GM21786 (cell line): ENCODE measurements around the gene AK4.
A peak's percentile ranks its signal among the peaks of the same experiment; 100 is the strongest.
"Not testable (repeated sequence)": the region's sequence is repeated elsewhere in the genome, so short reads cannot be mapped to it uniquely, and the experiment has no call there.

Experiments
- ATAC-seq: cut with Tn5 transposase; IDR thresholded peaks from one replicate; pipeline ENCODE4 v1.9.1; 2021; ENCODE audit not compliant: unreplicated experiment

Gene AK4

DNA sequence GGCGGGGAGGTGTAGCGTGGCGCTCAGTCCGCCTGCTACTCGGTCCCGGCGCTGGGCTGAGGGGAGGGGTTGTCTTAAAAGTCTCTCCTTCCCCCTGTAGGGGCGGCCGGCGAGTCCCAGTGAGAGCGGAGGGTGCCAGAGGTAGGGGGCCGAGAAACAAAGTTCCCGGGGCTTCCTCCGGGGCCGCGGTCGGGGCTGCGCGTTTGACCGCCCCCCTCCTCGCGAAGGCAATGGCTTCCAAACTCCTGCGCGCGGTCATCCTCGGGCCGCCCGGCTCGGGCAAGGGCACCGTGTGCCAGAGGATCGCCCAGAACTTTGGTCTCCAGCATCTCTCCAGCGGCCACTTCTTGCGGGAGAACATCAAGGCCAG is at the start of gene AK4:
Gene AK4 (plus strand): TSS at position 26 of the 370 bp plus-strand sequence. CDS start 205 bp downstream, at position 231.
- ATAC-seq = peak; percentile 5

DNA sequence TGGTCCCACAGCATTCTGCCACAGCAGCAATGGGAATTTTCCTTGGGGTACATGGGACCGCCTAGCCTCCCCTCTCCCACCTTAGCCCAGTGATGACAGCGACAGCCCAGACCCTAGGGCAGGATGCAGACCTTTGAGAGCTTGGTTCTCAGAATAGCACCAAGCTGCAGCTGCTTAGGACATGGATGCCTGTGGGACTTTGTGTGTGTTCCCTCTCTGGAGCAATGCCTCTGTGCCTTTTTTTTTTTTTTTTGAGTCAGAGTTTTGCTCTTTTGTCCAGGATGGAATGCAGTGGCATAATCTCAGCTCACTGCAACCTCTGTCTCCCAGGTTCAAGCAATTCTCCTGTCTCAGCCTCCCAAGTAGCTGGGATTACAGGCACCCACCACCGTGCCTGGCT is 44.2 kb upstream of the AK4 start:
- ATAC-seq = no peak

DNA sequence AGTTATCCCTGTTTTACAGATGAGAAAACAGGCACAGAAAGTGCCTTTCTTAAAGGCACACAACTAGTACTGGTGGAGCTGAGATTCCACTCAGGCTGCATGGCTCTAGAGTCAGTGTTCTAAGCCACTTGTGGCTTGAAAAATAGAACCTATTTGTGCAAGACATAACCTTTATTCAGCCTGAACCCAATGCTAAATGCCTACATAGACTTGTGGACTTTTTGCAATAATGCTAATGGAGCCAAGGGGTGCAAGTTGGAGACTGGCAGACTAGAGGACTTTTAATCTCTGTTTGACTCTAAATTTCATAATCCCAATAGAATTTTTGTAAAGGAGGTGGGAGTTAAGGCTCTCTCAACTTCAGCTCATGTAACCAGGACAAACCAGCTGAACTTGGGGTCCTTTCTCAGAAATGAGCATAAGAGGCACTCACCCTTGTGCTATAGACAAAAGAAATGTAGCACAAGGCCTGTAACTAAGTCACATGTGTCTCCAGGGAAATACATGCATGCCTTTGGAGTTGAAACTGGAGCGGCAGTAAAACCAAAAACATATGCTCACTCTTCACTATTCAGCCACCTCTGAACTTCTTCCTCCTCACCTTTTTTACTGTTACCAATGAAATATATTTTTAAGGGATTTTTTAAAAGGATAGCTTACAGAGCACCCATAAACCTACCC is 43.0 kb upstream of the AK4 start:
- ATAC-seq = no peak

DNA sequence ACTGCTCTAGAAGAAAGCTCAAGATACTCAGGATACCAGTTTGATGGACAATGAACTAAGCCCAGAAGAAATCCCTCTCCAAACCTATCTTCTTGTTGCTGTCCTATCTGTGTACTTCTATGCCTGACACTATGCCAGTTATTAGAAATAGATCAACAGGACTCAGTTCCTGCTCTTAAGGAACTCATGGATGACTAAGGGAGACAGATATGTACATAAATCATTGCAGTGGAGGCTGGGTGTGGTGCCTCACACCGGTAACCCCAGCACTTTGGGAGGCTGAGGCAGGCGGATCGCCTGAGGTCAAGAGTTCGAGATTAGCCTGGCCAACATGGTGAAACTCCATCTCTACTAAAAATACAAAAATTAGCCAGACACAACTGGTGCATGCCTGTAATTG is 42.4 kb upstream of the AK4 start:
- ATAC-seq = no peak

DNA sequence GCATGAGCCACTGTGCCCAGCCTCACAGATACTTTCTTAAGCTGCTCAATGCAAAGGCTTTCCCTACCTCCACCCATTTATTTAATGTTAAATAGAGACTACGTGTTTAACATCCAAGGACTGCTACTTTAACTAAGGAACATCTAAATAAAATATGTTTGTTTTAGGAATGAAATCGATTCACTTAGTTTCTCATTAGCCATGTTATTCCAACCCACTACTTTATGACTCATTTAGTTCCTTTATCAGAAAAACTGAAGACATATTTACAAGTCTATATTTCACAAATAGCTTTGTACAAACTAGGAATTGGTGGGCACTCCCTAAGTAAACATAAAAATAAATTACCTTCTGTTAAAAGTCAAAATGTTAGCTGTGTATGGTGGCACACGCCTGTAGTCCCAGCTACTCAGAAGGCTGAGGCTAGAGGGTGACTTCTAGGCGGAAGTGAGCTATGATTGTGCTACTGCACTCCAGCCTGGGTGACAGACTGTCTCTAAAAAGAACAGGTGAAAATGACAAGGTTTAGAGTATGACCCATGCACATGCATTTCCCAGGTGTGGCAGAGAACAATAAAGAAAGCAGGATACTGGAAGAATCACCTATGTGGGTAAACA is 39.9 kb upstream of the AK4 start:
- ATAC-seq = no peak

DNA sequence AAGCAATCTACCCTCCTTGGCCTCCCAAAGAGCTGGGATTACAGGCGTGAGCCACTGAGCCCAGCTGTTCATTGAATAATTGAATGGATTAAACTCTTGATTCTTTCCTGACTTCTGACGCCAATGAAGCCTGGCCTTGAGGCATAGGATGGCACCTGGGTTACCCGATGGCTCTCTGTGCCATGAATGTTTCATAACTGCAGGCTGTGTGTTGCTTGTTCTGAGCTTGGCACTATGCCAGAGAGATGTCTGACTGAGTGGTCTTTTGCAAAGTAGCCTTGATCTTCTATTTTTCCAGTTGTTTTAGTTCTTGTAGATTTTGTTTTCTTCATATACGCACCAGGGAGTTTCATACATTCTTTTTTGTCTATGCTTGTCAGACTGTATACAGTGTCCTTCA is 38.5 kb upstream of the AK4 start:
- ATAC-seq = no peak

DNA sequence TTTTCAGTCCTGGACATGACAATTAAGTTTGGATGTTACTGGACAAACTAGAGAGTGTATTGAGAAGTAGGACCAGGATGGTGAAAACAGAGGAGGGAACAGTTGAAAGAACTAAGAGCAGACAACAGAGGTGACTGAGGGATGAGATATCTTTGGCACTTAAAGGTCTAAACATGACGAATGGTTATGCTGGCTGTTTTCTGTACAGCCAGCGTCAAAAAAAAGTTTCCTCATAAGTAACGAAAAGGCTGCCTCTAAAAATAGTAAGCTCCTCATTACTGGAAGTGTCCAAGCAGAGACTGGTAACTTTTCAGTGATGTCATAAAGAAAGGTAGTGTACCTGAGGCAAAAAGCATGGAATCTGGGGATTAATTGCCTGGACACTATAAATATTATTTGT is 35.2 kb upstream of the AK4 start:
- no peak for ATAC-seq

DNA sequence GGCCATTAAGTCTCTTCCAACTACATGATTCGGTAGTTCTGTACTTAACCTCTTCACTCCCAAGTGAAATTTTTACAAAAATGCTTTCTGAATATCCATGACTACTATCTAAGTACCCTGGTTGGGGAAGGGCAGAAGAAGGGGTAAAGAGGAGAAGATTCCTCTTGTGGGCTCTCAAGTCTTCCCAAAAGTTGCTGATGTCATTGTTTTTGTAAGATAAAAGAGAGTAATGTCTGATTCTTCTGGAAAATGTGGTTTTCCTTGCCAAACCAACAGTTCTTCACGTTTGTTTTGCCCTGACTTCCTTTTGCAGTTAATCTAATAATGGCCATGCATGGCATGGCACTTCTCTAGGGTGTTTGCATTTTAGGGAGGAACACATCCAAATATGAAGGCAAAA is 34.7 kb upstream of the AK4 start:
- no peak for ATAC-seq

DNA sequence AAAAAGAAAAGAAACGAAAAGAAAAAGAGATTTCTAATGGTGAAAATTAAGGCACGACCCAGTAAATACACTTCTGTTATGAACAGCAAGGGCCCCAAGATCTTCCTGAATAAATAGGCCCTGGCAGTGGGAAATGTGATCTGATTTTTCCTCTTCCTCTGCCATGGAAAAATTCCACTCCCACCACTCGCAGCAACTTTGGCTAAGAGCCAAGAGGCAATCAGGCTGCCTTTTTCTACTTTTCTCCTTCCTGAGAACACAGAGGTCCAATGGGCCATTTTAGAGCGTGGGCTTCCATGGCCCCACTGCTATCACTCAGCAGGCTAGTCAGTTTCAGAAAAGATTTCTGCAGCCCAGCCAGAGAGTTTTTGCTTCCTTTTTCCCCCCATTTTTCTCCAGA is 33.7 kb upstream of the AK4 start:
- ATAC-seq = no peak

DNA sequence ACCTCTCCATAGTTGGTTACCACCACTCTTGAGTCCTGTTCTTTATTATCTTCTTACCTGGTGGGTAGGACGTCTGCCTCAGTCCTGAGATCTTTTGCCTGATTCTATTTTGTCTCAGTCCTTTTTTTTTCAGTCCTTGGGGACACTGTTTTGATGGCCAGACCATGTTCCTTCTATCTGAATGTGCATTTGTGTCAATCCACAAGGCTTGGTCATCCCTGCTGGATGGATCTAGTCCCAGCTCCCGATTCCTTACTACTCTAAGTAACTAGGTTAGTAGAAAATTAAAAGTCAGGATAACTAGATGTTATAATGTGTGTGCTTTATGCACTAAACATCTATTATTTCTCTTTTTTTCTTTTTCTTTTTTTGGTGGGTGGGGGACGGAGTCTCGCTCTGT is 28.1 kb upstream of the AK4 start:
- ATAC-seq = no peak

DNA sequence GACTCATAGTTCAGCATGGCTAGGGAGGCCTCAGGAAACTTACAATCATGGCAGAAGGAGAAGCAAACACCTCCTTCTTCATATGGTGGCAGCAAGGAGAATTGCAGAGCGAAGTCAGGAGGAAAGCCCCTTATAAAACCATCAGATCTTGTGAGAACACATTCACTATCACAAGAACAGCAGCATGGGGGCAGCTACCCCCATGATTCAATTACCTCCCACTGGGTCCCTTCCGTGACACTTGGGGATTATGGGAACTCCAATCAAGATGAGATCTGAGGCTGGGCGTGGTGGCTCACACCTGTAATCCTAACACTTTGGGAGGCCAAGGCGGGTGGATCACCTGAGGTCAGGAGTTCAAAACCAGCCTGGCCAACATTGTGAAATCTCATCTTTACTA is 18.9 kb upstream of the AK4 start:
- not testable (repeated sequence) for ATAC-seq

DNA sequence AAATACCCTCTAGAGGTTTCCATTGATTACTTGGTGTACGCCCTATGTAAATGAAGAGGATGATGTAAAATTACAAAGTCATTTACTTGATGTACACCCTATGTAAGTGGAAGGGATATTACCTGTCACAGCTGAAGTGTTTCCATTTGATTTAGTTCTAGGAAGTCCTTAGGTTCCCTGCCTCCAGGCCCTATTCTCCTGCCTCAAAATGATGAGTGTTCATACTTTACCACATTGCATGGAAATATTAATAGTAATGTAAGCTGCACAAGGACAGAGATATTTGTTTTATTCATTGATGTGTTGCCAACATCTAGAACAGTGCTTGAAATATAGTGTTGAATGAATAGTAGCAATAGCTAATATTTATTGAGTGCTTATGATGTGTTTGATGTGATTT is 9.5 kb upstream of the AK4 start:
- no peak for ATAC-seq

DNA sequence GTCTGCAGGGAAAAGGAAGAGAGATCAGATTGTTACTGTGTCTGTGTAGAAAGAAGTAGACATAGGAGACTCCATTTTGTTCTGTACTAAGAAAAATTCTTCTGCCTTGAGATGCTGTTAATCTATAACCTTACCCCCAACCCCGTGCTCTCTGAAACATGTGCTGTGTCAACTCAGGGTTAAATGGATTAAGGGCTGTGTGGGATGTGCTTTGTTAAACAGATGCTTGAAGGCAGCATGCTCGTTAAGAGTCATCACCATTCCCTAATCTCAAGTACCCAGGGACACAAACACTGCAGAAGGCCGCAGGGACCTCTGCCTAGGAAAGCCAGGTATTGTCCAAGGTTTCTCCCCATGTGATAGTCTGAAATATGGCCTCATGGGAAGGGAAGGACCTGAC is 8.2 kb upstream of the AK4 start:
- ATAC-seq = not testable (repeated sequence)

DNA sequence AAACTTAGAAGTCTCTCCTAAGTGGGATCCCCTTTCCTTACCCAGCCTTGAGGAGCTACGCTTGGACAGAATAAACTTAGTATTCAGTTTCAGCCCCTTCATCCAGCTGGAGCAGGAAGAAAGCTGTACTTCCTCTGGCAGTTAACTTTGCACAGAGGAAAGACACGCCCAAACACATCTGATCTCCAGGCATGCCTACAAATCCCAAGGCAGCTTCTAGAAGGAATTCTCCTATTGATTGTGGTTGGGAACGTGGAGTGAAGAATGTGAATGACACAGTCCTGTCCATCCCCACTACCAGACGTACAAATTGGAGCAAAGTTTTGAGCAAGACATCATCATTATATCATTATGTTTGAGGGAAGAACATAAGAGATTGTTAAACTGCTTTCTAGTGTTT is 6.6 kb upstream of the AK4 start:
- ATAC-seq = no peak

DNA sequence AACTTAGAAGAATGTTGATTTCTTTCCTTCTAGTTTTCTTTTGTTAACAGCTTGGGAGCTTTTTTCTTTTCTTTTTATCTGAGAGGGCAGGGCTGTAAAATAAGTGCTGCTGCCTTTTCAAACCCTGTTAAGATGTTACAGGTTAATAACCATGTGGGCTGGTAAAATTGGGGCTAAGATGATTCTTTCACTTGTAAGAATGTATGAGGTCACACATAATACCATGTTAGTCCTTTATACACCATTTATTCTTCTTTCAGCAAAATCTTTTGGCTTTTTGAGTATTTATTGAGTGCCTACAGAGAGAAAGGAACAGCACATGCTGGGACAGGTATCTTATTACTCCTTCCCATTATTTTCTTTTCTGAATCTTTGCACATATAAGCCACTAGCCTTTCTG is 6.1 kb upstream of the AK4 start:
- no peak for ATAC-seq

DNA sequence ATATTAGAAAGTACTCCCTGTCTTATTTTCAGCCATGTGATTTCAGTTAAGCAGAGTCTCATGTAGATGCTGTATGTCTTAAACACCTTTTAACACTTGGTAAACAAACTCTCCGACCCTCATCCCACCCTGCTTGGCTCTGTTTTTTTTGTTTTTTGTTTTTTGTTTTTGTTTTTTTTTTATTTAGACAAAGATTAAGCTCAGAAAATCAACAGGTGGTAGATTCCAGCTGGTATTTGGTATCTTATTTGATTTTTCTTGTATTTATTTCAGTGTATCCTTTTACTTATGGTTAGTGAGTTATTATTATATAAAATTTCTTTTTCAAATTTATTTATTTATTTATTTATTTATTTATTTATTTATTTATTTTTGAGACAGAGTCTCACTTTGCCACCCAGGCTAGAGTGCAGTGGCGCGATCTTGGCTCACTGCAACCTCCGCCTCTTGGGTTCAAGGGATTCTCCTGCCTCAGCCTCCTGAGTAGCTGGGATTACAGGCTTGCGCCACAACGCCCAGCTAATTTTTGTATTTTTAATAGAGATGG is 4.8 kb upstream of the AK4 start:
- not testable (repeated sequence) for ATAC-seq

DNA sequence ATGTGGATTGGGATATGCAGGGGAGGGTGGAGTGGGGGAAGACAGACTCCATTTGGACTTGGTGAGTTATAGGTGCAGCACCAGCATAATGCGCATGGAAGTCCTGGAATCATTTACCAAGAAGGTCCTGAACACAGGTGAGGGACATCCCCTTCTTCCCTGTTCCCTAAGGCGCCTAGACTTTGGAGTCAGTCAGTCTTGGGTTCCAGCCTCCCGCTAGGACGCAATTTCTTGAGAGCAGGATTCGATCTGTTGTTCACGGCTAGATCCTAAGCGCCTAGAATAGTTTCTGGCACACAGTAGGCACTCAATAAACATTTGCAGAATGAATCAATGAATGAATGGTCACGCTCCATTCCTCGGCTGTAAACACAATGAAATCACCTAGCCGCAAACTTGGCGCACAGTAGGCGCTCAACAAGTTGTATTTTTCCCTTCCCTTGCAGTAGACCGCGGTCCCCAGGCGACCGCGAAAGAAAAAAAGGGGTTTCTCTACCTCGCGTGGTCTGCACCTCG is 1.0 kb upstream of the AK4 start:
- ATAC-seq = no peak

DNA sequence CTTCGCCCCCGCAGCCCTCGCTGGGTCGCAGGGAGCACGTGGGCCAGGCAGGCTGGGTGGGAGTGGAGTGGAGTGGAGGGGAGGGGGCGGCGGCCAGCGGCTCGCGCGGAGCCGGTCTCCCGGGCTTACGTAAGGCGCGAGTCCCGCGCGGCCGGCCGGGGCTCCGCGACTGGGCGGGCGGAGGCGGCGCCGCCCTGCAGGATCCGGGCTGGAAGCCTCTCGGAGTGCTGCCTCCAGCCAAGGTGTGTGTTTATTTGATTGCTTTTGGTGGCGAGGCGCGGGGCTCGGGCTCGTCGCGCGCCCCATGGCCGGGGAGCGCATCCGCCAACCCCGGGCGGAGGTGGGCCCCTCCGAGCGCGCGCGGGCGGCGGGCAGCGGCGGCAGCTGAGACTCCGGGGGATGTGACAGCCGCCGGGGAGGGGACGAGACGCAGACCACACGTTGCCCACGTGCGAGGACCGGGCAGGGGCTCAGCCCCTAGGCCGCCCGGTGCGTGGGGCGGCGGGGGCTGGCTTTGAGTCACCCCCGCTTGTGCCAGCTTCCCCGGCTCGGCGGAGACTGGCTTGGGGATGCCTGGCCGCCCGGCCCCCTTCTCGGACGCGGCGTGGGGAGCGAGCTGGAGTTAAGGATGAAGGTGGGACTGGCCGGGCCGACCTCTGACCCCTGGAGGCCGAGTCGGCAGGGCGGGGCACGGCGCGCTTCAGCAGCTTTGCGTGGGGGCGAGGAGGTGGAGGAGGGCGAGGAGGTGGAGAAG is 402 bp upstream of the AK4 start:
- ATAC-seq = peak; percentile 52

DNA sequence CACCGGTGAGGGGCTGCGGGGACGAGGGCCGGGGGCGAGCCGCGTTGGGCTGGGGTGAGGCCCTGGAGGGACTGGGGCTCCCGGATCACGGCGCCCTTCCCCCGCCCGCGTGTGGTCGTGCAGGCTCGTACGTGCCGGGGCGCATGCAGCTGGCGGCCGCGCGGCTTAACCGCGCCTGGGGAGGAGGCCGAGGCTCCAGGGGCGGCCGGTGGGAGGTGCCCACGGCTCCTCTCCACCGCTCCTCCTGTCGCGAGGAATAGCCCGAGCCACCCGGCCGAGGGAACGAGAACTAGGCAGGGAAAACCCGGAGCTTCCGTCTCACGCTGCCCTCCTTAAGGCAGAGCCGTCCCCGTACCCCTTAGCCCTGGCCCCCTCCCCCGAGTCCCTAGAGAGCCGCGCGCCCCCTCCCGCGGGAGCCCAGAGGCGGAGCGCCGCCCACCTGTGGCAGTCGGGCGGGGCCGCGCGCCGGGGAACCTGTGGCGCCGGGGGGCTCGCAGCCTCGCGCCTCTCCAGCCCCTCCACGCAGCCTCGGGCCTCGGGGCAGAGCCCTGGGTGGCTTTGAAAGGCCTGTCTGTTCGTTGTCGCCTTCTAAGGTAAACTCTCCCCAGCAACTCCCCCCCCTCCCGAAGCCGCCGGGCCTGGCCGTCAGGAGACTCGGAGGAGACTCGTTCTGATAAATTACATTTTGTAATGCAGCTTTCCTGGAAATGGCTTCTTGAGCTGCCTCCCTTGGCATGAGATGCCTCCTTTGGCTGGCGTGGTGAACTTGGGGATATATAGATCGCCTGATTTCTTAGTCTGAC is 746 bp downstream of the AK4 start:
- ATAC-seq = peak; percentile 39

DNA sequence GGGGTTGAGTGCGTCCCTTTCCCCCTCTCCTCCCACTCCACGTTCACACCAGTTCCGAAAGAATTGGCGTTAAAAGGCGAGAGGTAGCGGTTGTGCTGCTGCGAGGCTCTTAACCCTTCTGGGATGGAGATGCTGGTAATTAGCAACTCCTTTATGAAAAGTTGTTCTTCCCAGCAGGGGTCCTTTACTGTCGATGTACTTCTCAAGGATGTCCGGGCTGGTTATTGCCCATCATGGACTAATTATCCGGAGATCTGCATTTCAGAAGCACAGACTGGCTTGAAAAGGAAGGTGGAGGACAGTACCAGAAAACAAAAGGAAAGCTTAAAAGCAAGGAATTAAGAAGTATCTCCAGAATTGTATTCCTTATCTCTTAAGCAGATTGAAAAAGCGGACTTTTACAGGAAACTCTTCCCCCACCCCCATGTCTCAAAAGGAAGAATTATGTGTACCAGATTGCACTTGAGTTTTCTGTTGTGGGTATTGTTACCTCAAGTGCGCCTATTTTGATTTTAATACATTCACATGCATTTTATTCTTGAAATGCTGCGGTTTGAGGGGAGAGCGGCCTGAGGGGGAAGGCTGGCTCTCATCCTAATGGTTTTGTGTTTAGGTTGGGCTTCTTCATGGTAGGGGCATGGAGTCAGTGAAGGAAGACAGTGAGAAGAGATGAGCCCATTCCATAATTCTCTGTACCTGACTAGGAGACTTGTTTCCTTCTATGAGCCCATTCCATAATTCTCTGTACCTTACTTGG is 1.5 kb downstream of the AK4 start:
- no peak for ATAC-seq
